ENCODE measurements around the gene NELL1.

GRCh38 chr11:21411597-21411996, 742.2 kb downstream of the NELL1 start:
- TF ChIP-seq BHLHE40 (IDR thresholded peaks at IDR 0.05; ENCODE audit: borderline replicate concordance) (no peak), NFRKB (IDR thresholded peaks at IDR 0.05) (no peak)

Measured in HEK293T (cell line).